Testis (tissue), 2 donors: ENCODE data around the gene UVSSA.

Experiments
- CTCF ChIP-seq, 3 experiments: fragments of 450-650 bp in 2 of 3; fragments of 200-600 bp in 1 of 3; sonication (generic) in 1 of 3; IDR thresholded peaks; one replicate each; pipeline ENCODE4 v1.5.1; 2016 to 2019; ENCODE audit warnings: antibody characterized with exemption in 3 of 3, mild to moderate bottlenecking in 2 of 3, moderate library complexity in 1 of 3
- POLR2A ChIP-seq: fragments of 450-650 bp; IDR thresholded peaks from one replicate; pipeline ENCODE4 v1.6.1; 2017; ENCODE audit warnings: antibody characterized with exemption, mild to moderate bottlenecking, moderate library complexity

GRCh38 chr4:1402516-1403091 is 55.6 kb downstream of the UVSSA start:
- TF ChIP-seq CTCF (IDR thresholded peaks at IDR 0.05) (no peak), POLR2A (no peak)
